ENCODE data around the gene FAM219B. TPM values are rescaled to one million over a fixed set of nuclear protein-coding genes. Genes with fewer than 3 reads are reported as not detected.
"Not testable (repeated sequence)": the region's sequence is repeated elsewhere in the genome, so short reads cannot be mapped to it uniquely, and the experiment has no call there.

The FAM219B gene
- total RNA-seq, 1 donor from 2014 or later, result 91.4 TPM

DNA sequence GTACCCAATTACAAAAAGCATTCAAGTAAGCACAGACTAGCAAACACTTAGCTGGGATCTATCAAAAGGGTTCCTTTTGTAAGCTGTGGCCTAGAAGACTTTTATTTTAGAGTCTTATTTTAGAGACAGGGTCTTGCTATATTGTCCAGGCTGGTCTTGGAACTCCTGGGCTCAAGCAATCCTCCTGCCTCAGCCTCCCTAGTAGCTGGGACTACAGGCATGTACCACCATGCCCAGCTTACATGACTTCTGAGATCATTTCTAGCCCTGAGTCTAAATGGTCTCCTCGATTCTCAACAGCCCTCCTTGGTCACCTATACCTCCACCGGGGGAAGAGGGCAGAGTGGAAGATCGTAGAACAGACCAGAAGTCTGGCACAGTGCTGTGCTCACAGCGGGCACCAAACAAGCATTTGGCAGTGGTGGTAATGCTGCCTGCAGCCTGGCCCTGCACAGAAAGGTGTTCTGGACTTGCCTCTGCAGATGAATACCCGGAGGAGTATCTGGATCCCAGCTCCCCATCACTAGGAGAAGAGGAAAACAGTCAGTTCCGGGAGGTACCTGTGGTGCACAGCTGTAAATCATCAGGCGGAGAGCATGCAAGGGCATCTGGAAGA lies 2.4 kb downstream of the FAM219B start:
- no peak for DNase-seq (ENCODE audit: low spot score)

DNA sequence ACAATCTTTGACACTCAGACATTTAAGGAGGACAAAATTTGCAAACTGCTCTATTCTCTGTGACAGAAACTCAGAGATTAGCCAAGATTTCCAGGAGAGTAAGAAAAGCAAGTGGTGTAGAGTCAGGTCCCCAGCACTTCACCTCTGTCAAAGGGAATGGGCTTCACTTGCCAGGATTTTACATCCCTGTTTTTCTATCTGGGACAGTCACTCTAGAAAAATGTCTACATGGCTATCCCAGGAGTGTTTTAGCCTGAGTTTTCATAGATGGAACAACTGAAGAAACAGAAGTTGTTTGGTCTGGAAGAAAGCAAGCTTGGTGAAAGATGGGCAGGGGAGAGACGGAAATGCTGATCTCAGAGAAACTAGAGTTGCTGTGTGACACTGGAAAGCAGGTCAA lies 3.0 kb downstream of the FAM219B start:
- DNase-seq (ENCODE audit: low spot score), result no peak

DNA sequence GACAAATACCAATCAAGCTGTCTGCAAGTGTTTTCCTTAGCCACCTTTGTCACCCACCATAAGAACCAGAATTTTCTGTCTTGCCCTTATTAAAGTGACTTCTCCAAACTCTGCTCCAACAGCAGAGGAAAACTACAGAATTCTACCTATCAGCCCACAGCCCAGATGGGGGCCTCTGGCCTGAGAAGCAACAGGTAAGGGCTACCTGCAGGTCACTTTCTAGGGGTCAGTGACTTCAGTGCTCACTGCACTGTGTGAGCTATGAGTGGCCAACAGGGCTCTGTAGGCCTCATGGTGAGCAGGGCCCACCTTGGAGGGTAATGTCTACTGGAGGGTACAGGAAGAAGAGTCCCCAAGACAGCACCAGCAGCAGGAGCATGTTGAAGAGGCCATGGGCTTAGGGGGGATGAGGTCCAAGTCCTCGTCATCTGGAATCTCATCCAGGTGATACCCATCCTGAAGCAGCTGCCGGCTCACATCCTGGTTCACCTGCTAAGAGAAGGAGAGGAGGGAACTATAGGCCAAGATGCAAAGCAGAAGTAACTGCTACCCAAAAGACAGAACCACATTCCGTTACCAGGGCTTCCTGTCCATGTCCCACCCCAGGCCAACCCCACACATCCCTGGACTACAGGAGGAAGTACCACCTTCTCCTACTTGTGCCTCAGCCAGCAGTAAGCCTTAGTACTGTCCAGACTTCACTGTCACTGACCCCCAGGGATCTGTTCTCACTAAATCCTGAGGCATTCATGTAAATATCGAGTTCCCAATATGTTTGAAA lies 4.2 kb downstream of the FAM219B start:
- DNase-seq (ENCODE audit: low spot score), result no peak

DNA sequence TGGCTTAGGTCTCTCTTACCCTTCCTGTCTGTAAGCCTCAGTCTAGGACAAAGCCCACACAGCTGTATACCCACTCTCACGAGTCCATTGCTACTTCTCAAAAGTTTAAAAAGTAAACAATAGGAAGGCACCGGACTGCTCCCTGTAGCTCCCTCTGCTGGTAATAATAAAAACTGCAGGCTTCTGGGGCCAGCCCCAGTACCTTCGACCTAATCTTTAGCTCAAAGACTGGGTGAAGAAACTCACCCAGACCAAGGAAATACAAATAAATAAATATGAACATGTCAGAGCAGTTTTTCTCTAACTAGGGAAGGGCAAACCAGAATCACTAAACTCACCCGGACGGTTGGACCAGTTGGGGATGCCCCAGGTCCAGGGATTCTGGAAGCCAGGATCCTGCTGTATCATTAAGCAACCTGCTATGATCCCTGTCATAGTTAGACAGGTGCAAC lies 5.0 kb downstream of the FAM219B start:
- DNase-seq (ENCODE audit: low spot score), result no peak

DNA sequence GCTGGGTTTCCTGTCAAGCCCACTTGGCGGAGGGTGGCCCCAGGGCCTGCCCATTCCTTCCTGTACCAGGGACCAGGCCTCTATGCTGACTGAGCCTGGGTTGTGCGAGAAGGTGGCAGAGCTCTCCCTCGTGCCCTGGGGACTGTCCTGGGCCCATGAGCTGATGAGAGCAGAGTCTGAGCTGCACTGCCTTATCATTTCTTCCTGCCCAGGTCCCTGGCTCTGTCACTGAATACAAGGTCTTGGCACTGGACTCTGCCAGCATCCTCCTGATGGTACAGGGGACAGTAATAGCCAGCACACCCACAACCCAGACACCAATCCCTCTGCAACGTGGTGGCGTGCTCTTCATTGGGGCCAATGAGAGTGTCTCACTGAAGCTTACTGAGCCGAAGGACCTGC lies 9.3 kb downstream of the FAM219B start:
- DNase-seq (ENCODE audit: low spot score), result no peak

DNA sequence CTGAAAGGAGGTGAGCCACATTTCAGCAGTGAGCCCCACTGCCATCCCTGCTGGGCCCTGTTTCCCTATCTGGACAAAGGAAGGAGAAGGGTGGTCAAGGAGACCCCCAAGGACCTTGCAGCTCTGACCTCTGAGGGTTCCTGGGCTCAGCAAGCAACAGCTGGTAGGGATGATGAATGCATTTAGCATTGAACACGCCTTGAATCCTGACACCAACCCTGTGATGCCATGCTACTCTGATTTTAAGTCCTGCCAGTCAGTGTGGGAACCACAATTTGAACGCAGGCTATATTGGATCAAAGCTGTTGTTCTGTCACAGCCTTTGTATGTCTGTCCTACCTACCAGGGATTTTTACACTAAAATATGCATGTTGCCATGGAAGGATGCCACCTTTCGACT lies 10.3 kb downstream of the FAM219B start:
- no peak for DNase-seq (ENCODE audit: low spot score)

DNA sequence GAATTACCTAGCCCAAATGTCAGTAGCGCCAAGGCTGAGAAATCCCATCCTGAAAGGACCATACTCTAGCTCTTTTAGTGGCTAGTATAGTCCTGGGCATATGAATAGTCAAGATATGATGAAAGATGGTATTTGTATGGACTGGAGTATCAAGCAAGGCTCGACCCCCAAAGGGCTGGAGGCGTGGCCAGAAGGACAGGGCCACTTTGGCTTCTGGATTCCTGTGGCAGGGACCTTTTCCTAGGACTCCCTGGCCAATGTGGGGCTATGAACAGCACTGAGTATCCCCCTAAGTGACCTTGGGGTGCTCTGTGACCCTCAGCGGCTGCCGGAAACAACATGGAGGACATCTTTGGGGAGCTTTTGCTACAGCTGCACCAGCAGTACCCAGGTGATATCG lies 10.8 kb downstream of the FAM219B start:
- DNase-seq (ENCODE audit: low spot score), result no peak

DNA sequence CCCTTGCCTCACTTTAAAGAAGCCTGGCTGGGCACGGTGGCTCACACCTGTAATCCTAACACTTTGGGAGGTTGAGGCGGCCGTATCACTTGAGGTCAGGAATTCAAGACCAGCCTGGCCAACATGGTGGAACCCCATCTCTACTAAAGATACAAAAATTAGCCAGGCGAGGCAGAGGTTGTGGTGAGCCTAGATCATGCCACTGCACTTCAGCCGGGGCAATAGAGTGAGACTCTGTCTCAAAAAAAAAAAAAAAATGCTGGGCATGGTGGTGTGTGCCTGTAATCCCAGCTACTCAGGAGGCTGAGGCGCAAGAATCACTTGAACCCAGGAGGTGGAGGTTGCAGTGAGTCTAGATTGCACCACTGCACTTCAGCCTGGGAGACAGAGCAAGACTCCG lies 12.3 kb downstream of the FAM219B start:
- not testable (repeated sequence) for DNase-seq (ENCODE audit: low spot score)

DNA sequence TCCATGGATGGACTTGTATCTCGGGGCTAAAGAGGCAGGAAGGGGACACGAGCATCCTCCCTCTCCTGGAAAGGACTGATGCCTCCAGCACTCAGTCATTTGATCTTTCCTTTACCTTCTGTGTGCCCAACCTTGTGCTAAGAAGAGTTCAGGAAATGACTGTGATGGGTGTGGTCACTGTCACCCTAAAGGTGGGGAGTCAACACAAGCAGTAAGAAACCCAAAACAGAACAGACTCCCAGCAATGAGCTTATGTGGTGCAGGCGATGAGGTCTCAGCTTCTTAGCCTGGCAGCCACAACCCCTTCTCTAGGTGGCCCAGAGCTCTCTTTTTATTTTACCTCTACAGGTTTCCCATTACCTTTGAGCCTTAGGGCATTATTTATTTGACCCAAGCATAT lies 13.0 kb downstream of the FAM219B start:
- no peak for DNase-seq (ENCODE audit: low spot score)

DNA sequence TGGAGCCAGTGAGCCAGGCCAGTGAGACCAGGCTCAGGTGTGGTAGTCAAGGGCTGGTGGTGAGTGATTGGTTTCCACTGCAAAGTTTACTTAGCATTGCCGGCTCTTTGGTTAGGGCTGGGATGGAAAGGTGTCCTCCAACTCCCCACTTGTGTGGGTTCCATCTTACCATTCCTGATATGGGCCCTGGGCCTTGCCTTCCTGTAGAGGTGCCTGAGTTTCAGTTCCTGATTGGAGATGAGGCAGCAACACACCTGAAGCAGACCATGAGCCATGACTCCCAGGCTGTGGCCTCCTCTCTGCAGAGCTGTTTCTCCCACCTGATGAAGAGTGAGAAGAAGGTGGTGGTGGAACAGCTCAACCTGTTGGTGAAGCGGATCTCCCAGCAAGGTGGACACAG lies 13.7 kb downstream of the FAM219B start:
- DNase-seq (ENCODE audit: low spot score), result no peak

DNA sequence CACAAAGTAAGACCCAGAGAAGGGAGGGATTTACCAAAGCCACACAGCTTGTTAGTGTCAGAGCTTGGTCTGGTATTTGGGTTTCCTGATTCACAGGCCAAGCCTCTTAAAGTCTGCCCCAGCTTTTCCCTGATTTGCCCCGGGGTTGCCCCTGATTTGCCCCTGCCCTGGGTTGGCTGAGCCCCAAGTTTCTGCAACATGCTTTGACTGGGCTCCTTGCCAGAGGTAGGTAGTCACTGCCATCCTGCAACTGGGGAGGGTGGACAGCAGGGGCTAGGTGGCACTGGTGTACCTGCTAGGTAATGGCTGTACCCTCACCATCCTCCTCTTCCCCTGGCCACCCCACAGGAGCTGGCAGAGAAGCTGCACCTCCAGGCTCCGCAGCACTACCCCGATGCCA lies 14.3 kb downstream of the FAM219B start:
- no peak for DNase-seq (ENCODE audit: low spot score)

DNA sequence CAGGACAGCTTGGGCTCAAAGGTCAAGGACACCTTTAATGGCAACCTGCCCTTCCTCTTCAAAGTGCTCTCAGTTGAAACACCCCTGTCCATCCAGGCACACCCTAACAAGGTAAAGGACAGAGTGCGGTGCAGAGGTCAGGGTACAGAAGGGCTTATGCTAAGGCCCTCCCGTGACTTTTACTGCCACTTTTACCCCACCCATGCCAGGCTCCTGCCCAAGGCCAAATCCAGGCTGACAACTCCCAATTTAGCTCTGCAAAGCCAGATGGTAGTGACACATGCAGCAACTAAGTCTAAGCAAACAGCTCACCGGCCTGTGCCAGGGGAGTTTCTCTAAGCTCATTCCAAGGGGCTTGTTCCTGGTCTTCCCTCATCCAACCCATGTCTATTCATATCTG lies 15.2 kb downstream of the FAM219B start:
- DNase-seq (ENCODE audit: low spot score), result no peak

DNA sequence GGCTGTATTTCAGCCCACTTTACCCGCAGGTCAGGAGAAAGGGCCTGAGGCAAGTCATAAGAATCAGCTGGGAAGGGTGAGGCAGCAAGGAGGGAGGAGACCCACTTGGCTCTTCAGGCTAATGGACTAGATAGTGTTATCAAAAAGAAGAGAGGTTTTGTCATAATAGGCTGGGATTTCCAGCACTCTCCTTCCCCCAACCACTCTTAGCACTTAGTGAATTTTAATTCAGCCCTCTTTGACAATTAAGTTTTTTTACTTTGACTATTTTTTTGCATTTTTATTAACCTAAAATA lies 16.0 kb downstream of the FAM219B start:
- DNase-seq (ENCODE audit: low spot score), result no peak

DNA sequence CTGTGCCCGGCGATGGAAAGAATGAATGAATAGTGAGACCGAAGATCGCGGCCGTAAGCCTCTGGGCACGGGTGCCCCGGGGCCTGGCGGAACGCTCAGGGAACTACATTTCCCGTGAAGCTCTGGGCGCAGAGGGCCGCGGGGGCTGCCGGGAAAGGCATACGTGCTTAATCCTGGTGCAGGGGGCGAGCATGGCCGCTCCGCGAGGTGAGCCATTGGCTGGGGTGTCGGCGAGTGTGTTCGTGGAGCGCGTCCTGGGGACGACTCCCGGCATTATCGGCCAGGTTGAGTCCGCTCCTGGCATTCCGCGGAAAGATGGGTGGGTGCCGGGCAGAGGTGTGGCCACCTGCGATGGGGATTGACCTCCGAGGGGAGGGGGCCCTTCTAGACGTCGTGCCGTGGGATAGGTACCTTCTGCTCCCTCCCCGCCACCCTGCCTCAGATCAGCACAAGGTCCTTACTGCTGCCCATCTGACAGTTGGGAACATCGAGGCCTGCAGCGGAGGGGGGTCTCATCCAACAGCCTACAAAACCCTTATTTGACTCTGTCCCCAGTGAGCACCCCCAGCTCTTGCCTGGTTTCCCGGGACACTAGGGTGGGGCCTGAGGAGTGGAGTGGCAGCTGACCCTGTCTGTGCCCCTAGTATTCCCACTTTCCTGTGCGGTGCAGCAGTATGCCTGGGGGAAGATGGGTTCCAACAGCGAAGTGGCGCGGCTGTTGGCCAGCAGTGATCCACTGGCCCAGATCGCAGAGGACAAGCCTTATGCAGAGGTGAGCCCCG lies 16.6 kb downstream of the FAM219B start, which contains the start of gene MPI:
MPI (plus strand) TSS at position 160 of the 782 bp plus-strand sequence; CDS start at position 192, 32 bp downstream.
- peak; percentile 94 for DNase-seq (ENCODE audit: low spot score)

DNA sequence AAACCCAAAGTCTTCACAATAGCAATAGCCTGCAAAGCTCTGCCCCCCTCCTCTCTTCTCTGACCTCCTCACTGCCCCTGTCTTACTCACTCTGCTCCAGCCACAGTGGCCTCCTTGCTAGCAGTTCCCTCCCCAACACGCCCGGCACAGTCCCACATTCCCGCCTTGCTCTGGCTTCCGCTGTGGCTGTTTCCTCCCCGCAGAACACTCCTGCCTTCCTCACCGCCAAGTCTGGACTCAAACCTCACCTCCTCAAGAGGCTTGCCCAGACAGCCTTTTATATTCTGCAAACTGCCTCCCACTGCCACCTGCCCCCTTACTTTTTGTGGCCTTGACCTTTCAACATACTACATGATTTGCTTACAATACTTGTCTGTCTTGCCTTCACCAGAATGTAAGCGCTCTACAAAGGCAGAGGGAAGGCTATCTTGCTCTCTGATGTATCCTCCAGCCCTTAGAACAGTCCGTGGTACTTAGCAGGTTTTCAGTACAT lies 17.2 kb downstream of the FAM219B start:
- no peak for DNase-seq (ENCODE audit: low spot score)

DNA sequence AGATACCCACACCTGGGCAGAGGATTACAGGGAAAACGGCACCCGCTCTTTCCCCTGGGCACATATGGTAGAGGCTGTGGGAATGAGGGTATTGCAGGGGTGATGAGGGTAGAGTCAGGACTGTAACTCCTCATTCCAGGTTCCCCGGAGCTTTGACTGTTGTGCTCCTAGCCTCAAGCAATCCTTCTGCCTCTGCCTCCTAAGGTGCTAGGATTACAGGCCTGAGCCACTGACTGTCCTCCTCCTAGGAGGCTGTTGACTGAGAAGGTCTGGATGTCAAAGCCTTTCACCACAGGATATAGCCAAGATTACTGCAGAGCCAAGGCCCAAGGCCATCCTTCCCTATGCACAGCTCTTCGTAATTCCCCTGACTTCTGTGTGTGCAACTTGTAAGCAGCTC lies 17.9 kb downstream of the FAM219B start:
- no peak for DNase-seq (ENCODE audit: low spot score)

DNA sequence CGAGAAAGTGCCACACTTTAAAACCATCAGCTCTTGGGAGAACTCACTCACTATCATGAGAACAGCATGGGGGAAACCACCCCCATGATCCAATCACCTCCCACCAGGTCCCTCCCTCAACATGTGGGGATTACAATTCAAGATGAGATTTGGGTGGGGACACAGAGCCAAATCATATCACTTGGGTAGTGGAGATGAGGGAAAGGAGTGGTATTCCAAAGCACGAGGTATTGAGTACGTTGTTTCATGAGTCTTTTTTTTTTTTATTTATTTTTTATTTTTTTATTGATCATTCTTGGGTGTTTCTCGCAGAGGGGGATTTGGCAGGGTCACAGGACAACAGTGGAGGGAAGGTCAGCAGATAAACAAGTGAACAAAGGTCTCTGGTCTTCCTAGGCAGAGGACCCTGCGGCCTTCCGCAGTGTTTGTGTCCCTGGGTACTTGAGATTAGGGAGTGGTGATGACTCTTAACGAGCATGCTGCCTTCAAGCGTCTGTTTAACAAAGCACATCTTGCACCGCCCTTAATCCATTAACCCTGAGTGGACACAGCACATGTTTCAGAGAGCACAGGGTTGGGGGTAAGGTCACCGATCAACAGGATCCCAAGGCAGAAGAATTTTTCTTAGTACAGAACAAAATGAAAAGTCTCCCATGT lies 19.0 kb downstream of the FAM219B start:
- not testable (repeated sequence) for DNase-seq (ENCODE audit: low spot score)

DNA sequence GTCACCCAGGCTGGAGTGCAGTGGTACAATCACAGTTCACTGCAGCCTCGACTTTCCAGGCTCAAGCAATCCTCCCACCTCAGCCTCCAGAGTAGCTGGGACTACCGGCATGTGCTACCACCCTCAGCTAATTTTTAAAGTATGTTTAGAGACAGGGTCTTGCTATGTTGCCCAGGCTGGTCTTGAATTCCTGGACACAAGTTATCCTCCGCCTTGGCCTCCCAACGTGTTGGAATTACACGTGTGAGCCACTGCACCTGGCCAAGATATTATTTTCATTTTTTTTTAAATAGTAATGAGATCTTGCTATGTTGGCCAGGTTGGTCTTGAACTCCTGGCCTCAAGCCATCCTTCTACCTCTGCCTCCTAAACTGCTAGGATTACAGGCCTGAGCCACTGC lies 21.2 kb downstream of the FAM219B start:
- no peak for DNase-seq (ENCODE audit: low spot score)

DNA sequence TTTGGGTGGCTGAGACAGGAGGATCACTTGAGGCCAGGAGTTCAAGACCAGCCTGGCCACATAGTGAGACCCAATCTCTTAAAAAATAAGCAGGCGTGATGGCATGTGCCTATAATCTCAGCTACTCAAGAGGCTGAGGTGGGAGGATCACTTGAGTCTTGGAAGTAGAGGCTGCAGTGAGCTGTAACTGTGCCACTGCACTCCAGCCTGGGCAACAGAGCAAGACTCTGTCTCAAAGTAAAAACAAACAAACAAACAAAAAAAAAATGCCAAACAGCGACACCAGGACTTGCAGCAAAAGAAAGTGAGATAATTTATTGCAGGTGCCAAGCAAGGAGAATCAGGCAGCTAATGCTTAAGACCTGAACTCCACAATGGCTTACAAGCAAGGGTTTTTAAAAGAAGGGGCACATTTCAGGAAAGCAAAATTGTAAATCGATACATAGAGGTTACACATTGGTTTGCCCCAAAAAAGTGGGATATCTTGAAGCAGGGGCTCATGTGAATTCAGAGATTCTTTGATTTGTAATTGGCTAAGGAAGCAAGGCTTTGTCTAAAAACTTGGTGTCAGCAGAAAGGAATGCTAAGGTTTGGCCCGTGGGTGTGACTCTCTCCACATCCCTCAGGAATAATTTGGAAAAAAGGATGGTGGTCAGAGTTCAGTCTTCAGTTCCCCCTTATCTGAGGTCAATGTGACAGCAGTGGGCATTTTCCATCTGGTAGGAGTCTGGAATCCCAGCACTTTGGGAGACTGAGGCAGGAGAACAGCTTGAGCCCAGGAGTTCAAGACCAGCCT lies 22.0 kb downstream of the FAM219B start:
- DNase-seq (ENCODE audit: low spot score), result no peak

DNA sequence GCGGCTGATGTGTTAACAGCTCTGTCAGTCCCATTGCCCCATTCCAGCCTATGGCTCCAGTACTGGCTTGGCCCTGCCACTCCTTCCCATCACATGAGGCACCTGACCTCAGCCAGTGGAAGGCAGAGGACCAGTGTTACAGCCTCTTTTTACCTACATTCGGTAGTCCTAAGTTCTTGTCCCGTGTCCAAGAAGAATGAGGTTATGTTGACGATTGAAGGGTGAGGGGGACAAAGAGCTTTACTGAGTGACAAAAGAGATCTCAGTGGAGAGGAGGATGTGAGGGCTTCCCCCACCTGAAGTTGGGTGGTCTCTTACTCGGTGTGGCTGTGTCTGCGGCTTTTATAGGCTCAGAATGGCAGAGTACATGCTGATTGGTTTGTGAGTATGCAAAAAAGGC lies 24.1 kb downstream of the FAM219B start:
- no peak for DNase-seq (ENCODE audit: low spot score)

DNA sequence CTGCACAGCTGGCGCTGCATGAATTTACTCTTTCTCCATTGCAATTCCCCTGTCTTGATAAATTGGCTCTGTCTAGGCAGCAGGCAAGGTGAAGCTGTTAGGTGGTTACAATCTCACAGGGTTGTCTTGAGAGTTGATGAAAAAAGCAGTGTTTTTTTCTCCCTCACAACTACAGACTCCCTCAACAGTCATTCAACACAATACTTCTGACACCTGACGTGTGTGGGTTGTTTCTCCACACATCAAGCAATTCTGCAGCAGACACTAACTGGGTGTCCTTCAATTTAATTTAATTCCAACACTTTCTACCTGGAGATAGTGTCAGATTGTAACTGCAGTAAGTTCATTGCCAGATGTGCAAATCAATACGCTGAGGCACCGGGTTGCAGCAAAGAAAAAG lies 28.4 kb downstream of the FAM219B start:
- no peak for DNase-seq (ENCODE audit: low spot score)

Data from mesenteric fat pad (tissue), 1 donor.